GM18526 (cell line): ENCODE data around the gene MYOT.

Experiments used
- POLR2A ChIP-seq: IDR thresholded peaks from 3 replicates; pipeline ENCODE4 v1.6.1; 2011; ENCODE audit not compliant: insufficient read length; ENCODE audit errors: extremely low read depth

MYOT gene

GRCh38 chr5:137867664-137868063, at the start of gene MYOT:
Gene MYOT, plus strand, starts transcription at chr5:137867860. Its CDS starts 2,792 bp downstream, at chr5:137870652.
- no peak for TF ChIP-seq POLR2A

DNA sequence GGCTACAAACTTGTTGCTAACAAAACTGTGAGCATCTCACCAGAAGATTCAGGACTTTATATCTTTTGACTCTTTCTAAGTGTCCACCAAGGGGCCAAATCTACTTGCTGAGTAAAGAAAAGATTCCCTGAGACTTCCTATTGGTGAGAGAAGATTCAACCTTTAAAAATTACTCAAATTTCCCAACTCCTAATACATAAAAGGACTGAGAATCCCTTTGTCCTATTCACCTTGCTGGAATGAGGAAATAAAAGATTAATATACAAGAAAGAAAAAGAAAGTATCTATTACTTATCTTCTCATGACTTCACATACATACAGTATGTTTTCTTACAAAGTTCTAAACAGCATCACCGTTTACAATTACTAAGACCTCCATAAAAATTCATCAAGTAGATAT, 47.9 kb upstream of the MYOT start:
- TF ChIP-seq POLR2A = no peak

GRCh38 chr5:137822158-137822764, 45.4 kb upstream of the MYOT start:
- TF ChIP-seq POLR2A = no peak

- no peak for TF ChIP-seq POLR2A
Observed at GRCh38 chr5:137822984-137823383, 44.7 kb upstream of the MYOT start.

GRCh38 chr5:137825165-137825564, 42.5 kb upstream of the MYOT start:
- TF ChIP-seq POLR2A = no peak

- TF ChIP-seq POLR2A = no peak
Observed at GRCh38 chr5:137826067-137826466, 41.6 kb upstream of the MYOT start.

- no peak for TF ChIP-seq POLR2A
Observed at GRCh38 chr5:137828180-137828579, 39.5 kb upstream of the MYOT start.

DNA sequence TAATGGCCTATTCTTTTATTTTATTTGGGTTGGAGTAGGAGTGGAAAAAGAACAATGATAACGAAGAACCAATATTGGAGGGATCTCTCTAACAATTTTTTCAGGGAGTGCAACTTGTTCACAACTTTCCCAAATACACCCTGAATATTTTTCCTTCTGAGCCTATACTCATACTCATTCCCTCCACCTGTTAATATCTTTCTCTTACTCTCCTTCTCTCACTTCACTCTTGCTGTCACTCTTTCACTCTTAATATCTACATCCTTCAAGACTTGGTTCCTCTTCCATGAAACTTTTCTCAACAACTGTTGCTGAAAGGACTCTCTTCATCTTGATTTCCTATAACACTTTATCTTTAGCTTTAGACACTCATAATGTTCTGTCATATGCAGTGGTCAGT, 39.0 kb upstream of the MYOT start:
- TF ChIP-seq POLR2A = no peak

DNA sequence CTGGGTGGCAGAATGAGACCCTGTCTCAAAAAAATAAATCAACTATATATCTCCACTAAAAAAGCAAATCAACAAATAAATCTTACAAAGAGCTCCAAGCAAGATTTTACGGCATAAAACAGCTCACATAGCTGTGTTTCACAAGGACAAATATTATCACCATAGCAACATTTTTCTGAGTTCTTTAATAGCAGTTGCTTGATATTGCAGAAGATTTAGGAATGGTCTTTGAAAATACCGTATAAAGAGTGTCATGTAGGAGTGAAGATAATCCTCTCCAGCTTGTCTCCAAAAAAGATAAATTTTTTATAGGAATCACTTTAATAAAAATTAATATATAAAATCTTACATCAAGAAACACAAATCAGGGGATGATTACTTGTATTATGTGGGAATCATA, 36.6 kb upstream of the MYOT start:
- no peak for TF ChIP-seq POLR2A

DNA sequence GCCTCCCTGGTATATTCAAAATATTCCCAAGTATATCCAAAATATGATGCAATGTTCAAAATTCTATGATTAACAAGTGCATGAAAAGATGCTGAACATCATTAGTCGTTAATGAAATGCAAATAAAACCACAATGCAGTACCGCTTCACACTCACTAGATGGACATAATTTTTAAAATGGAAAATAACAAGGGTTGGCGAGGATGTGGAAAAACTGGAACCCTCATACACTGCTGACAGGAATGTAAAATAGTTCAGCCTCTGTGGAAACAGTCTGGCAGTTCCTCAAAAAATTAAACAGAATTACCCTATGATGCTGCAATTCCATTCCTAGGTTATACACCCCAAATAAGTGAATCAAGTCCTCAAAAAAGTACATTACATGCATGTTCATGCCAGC, 36.1 kb upstream of the MYOT start:
- no peak for TF ChIP-seq POLR2A

DNA sequence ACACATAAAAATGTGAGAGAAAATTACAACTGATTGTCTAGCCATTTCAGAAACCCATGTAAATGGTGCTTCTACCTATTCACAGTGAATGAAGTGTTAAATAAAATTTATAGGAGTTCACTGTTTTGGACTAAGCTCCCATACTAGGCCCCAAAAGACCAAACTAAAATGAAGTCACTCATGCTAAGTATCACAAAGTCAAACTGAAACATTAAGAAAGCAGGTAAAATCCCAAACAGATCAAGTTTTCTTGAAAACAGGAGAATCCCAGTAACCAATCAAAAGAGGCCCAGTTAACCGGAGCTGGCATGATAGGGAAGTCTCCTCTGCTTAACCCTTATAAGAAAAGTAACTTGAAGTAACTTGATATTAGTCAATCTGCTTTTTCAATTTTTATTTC, 35.2 kb upstream of the MYOT start:
- no peak for TF ChIP-seq POLR2A

- TF ChIP-seq POLR2A = no peak
Observed at GRCh38 chr5:137833463-137833862, 34.2 kb upstream of the MYOT start.

DNA sequence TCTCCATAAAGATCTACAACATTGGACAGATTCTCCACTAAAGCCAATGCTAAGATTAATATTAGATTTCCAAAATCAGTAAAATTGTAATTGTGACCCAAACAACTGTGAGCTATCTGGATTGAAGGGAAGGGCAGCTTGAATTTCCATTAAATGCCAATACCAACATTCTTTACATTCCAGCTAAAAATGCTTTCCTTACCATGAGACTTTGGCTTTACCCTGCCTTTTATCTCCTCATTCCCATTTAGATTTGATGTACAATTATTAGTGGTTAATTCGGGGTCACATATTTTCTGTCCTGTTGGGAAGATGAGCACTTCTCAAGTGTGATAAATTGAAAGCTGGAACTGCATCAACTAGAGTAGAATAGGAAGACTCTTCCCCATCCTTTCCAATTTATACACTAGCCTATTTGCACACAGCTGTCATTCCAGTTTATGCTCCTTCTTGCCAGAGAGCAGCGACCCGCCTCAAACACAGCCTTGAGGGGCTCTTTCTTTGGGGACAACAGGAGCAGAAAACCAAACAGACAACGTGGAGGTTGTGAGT, 33.1 kb upstream of the MYOT start:
- TF ChIP-seq POLR2A = no peak

DNA sequence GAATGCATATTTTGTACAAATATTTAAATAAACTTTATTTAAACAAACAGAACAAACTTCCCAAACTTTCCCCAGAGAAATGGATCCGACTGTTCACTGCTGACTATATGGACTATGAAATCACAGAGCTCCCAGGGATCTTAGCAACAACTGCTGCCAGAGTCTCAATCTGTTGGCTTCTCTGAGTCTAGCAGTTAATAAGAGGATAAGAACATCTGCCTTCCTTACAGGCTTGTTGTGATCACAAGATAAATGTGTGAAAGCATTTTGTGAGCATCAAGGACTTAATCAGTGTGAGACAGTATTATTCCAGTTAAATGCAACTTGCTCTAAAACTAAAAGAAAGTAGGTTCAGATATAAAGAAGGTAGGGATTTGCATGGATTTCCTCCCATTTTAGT, 31.4 kb upstream of the MYOT start:
- TF ChIP-seq POLR2A = no peak

DNA sequence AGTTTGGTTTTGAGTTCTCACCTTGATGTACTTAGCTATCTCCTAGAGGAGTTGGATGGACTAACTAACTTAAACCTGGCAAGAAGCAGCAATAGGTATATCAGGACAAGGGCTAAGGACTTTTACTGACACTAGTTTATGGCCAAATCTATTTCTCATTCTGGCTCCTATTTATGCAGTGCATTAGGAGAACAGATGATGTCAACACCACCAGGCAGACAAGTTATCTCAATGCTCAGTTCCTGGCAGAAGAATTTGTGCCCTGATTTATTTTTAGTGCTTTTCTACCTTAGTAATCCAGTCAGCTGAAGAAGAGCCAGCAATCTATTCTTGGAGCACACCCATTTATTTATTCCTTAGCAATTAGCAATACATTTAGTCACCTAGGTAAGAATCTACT, 30.7 kb upstream of the MYOT start:
- TF ChIP-seq POLR2A = no peak

DNA sequence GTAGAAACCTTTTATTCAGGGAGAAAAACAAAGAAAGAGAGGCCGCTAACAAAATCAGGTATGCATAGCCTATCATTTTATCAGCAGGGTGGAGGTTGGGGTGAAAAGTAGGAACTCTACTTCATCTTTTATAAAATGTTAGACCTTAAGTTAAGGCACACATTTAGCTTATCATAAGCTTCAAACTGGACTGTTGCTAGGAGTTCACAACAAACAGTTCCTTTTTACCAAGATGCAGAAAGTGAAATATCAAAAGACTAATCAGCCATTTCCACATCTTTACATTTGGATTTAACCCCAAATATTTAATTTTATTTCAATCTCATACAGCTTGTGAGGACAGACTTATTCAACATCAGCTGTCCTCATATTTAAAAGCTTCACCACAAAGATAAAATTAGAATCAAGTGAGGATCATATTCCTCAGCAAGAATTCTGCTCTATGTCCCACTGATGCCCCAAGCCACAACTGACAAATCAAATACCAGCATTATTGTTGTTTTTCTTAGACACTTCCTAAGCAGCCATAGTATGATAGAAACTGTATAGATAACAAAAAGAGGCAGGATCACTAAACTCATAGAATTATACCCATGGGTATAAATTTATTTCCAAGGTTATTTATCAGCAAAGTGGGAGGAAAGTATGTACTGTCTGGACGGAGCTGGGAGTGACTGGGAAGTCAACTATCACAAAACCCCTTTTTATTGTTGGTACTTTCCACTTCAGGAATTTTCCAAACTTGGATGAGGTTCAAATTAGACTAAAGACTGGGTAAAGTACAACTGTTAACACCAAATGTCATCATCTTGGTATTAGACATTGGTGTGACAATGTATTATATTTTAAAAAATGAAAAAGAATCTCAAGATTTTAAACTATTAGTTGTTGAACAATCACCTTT, 29.9 kb upstream of the MYOT start:
- TF ChIP-seq POLR2A = no peak

- TF ChIP-seq POLR2A = no peak
Observed at GRCh38 chr5:137838976-137839375, 28.7 kb upstream of the MYOT start.

GRCh38 chr5:137842296-137842695, 25.4 kb upstream of the MYOT start:
- TF ChIP-seq POLR2A = no peak
